Skeletal muscle satellite cell (primary cell): ENCODE measurements around the gene UROC1.

Source experiments
- H3K27me3 ChIP-seq: 2 replicates; pipeline ENCODE4 v1.7.0; 2013; ENCODE audit warnings: low read length; ENCODE audit not compliant: control insufficient read depth, insufficient read depth
- H3K36me3 ChIP-seq: 2 replicates; pipeline ENCODE4 v1.7.0; 2013; ENCODE audit warnings: mild to moderate bottlenecking, control low read depth, low read length; ENCODE audit not compliant: insufficient read depth
- H3K4me1 ChIP-seq: 2 replicates; pipeline ENCODE4 v1.7.0; 2013; ENCODE audit warnings: low read length; ENCODE audit not compliant: control insufficient read depth, insufficient read depth
- H3K4me2 ChIP-seq: 2 replicates; pipeline ENCODE4 v1.7.0; 2013; ENCODE audit warnings: mild to moderate bottlenecking, low read length
- H3K4me3 ChIP-seq: 2 replicates; pipeline ENCODE4 v1.7.0; 2013; ENCODE audit warnings: low read length
- H3K9ac ChIP-seq: 2 replicates; pipeline ENCODE4 v1.7.0; 2013; ENCODE audit warnings: mild to moderate bottlenecking, low read depth, low read length, moderate library complexity
- H3K9me3 ChIP-seq: replicated peaks from 2 replicates; pipeline ENCODE4 v1.7.0; 2013; ENCODE audit warnings: mild to moderate bottlenecking, control low read depth, low read length

Gene UROC1

DNA sequence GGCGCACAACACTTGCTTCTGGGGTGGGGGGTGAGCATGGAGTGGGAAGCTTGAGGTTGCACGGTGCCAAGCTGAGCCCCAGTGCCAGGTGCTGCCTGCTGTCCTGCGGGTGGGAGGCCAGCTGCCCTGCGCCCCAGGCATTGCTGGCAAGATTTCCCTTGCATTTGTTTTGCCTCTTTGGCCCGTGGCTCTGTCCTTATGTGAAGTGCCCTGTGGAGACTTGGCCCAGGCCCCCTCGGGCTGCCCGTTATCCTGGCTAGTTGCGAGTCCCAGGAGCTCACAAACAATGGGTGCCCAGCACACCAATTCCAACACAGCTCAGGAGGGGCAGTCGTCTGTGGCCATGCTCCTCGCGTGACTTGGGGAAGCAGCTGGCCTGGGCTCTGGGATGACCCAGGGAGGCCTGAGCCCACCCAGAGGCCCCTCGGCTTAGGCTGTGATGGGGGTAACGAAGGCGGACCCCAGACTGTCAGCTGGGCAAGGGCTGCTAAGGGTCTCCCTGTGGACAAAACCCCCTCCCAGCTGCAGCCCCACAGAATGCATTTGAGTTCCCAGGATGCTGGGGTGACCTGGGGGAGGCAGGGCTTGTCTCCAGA, 35.2 kb upstream of the UROC1 start:
- H3K27me3 ChIP-seq = peaks cover 68% of the 10 kb centered on the region
- no peak overlapping the region for H3K4me3 ChIP-seq
- H3K9me3 ChIP-seq = no peaks in the 10 kb centered on the region
- H3K36me3 ChIP-seq = no peaks in the 10 kb centered on the region
- no peaks in the 10 kb centered on the region for H3K4me1 ChIP-seq
- H3K9ac ChIP-seq = no peak overlapping the region
- no peak overlapping the region for H3K4me2 ChIP-seq

DNA sequence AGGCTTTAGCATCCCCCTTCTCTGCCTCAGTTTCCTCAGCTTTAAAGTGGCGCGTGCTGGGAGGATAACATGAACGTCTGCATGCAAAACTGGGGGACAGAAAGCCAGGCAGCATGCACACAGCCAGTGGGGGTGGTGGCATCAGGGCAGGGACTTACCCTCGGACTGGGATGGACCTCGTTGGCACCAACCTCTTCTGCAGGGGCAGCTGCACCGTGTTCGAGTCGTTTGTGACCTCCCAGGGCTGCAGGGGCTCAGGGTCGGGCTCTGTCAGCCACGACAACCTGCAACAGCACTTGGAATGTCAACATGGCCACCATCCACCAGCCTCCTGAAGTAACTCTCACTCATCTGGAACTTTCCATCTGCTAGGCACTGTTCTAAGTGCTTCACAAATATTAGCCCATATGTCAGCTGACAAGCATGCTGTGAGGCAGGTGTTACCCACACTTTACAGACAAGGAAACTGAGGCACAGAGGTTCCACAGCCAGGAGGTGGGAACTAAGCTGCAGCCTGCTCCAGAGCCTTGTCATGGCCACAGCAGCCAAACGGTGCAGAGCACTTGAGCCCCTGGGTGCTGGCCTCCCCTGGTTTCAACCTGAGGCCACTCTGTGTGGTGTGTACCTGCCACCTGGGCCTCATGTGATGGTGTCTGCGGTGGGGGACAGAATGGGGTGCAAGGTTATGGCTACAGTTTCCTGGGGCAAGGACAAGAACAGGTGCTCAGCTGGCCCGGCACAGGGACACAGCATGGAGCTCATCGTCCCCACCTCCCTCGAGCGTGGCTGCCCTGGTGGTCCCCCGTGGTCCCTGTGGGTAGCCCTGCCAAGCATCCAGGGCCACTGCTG, 34.5 kb upstream of the UROC1 start:
- no peak overlapping the region for H3K9ac ChIP-seq
- no peak overlapping the region for H3K4me2 ChIP-seq
- H3K36me3 ChIP-seq = no peaks in the 10 kb centered on the region
- H3K4me3 ChIP-seq = no peak overlapping the region
- peaks cover 75% of the 10 kb centered on the region for H3K27me3 ChIP-seq
- H3K9me3 ChIP-seq = no peaks in the 10 kb centered on the region
- no peaks in the 10 kb centered on the region for H3K4me1 ChIP-seq

DNA sequence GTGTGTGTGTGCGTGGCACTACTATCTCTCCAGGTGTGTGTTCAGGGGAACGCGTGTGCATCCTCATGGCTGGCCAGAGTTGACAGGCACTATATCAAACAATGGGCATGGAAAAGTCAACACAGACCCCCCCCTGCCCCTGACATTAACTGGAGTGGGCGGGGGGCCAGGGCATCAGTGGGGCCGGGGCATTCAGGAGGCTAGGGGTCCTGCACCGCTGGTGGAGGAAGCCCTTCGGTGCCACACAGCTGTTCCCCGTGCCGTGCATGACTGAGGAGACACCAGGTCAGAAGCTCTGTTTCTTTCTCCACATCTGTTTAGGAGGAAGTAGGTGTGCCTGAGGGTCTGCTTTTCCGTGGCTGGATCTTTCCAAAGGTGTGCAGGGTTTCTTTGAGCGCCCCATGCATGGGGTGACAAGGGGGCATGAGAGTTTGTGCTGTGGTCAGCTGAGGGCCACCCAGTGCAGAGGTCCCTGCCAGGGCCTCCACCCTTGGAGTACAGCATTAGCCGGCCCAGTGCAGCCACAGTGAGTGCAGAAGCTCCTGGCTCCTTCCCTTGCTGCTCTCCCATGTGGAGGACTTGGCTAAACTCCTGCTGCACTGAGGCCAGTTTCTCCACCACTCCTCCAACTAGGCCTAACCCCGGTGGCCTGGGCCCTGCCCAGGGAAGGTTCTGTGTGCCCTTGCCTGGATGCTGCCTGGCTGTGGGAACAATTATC, 33.7 kb upstream of the UROC1 start:
- Histone ChIP-seq H3K4me1 (no peaks in the 10 kb centered on the region), H3K4me2 (no peak overlapping the region), H3K27me3 (peaks cover 83% of the 10 kb centered on the region), H3K4me3 (no peak overlapping the region), H3K9ac (no peak overlapping the region), H3K9me3 (no peaks in the 10 kb centered on the region), H3K36me3 (no peaks in the 10 kb centered on the region)

DNA sequence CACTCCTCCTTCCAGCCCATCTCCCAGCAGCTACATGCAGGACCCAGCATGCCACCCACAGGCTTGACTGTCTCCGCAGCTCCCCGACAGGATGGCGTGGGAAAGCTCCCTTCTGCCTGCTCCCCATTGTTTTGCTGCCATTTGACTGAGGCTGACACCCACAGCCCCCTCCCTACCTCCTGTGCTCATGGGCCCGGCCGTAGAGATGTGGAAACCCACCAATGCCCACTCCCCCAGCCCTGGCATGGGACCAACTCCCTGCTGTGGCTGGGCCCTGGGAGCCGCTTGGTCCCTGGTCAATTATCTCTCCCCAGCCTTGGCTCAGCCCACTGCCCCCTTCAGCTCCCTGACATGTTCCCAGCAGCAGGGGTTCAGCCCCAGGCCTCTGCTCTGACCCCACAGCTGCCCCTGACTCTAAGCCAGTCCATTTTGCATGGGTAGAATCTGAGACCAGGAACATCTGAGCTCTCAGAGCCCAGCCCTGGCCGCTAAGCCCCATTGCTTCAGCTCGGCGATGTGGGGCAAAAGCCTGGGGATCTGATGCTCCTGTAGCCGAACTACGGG, 33.0 kb upstream of the UROC1 start:
- Histone ChIP-seq H3K9me3 (no peaks in the 10 kb centered on the region), H3K36me3 (no peaks in the 10 kb centered on the region), H3K4me3 (no peak overlapping the region), H3K4me1 (no peaks in the 10 kb centered on the region), H3K9ac (no peak overlapping the region), H3K4me2 (no peak overlapping the region), H3K27me3 (peaks cover 84% of the 10 kb centered on the region)

DNA sequence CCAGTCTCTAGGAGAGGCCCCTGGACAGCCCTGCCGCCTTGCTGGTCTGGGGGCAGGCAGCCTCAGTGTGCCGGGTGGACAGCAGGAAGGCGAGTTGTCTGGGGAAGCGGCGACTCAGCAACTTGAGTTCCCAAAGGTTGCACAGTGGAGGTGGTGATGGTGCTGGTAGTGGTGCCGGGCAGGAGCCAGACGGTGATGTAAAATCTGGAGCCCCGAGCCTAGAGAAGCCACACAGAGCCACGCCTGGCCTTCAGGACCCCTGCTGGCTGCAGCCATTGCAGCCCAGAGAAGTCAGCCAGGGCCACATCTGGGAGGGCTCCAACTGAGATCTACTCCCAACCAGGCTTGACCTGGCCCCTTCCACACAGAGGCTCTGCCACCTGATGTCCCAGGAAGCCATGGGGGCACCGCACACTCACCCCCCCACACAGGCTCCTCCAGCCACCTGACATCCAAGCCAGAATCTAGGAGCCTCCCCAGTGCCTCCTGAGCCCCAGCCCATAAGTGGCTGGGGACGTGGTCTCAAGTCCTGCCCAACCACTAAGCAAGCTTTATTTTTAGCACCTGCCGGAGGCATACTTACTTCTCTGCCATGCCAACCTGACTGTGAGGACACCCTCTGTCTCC, 32.4 kb upstream of the UROC1 start:
- Histone ChIP-seq H3K36me3 (no peaks in the 10 kb centered on the region), H3K4me3 (no peak overlapping the region), H3K27me3 (peaks cover 89% of the 10 kb centered on the region), H3K9me3 (no peaks in the 10 kb centered on the region), H3K9ac (no peak overlapping the region), H3K4me1 (no peaks in the 10 kb centered on the region), H3K4me2 (no peak overlapping the region)

GRCh38 chr3:126548556-126549466, 31.2 kb upstream of the UROC1 start:
- Histone ChIP-seq H3K4me1 (no peaks in the 10 kb centered on the region), H3K4me2 (no peak overlapping the region), H3K4me3 (no peak overlapping the region), H3K36me3 (no peaks in the 10 kb centered on the region), H3K9me3 (no peaks in the 10 kb centered on the region), H3K9ac (no peak overlapping the region), H3K27me3 (peaks cover 91% of the 10 kb centered on the region)

- Histone ChIP-seq H3K9me3 (no peaks in the 10 kb centered on the region), H3K9ac (no peak overlapping the region), H3K4me1 (no peaks in the 10 kb centered on the region), H3K36me3 (no peaks in the 10 kb centered on the region), H3K4me2 (no peak overlapping the region), H3K4me3 (no peak overlapping the region), H3K27me3 (peaks cover 90% of the 10 kb centered on the region)
These were observed 30.1 kb upstream of the UROC1 start for GRCh38 chr3:126547721-126548120.

DNA sequence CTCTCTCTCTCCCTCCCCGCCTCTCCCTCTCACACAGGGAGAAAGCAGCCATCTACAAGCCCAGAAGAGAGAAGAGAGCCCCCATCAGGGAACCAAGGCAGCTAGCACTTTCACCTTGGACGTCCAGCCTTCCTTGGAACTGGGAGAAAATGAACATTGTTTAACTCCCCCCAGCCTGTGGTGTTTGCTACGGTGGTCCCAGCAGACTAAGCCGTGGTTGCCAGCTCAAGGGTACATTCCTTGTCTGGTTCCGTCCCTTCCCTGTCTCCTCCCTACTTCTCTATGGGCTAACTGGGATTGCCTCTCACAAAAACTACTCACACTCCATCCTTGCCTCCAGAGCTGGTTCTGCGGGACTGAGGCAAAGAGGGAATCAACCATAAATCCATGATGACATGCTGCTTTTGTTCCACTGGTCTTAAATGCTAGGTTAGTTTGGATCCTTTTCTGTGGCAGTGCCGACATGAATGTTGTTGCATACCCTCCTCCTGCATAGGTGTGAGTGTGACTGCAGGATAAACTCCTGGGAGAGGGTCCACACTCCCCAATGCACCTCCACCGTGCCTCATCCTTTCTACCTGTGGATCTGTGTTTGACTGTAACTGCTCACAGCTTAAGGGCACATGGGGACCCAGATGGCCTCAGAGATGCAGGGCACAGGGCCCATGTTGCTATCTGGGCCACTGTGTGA, 29.1 kb upstream of the UROC1 start:
- Histone ChIP-seq H3K27me3 (peaks cover 90% of the 10 kb centered on the region), H3K4me2 (no peak overlapping the region), H3K9me3 (no peaks in the 10 kb centered on the region), H3K4me3 (no peak overlapping the region), H3K9ac (no peak overlapping the region), H3K4me1 (no peaks in the 10 kb centered on the region), H3K36me3 (no peaks in the 10 kb centered on the region)

DNA sequence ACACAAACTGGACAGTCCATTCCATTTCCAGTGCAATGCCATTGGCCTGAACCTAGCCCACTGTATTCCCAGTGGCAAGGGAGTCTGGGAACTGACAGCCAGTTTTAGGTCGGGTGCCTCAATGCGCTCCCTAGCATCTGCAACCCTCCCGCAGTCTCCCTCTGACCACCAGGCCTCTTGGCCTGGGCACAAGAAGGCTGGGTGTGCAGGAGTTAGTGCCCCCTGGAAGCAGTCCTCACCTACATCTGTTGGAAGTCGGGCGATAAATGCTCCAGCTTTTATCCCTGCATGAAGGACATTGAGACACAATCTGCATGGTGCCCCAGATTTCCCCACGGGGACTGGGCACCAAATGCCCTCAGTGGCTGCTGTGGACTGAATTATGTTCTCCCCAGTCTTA, 28.4 kb upstream of the UROC1 start:
- no peaks in the 10 kb centered on the region for H3K36me3 ChIP-seq
- H3K4me1 ChIP-seq = peaks cover 5% of the 10 kb centered on the region
- H3K4me3 ChIP-seq = no peak overlapping the region
- H3K9ac ChIP-seq = no peak overlapping the region
- no peaks in the 10 kb centered on the region for H3K9me3 ChIP-seq
- no peak overlapping the region for H3K4me2 ChIP-seq
- H3K27me3 ChIP-seq = peaks cover 89% of the 10 kb centered on the region

DNA sequence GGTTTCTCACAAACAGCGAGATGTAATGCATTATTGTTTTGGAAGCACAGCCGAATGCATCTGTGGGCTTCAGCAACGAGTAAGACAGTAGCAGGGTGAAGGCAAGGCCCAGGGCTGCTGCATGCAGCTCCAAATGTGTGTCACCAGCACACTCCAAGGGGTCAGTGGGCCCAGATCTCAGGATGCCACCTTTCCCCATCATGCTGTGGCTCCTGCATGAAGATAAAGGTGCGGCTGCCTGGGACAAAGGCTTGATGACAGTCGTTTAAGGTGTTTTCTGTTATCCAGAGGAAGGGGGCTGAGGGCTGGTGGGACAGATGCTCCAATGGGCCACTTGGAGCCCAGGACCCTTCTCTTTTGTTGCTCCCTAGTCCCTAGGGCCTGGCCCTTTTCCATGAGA, 28.0 kb upstream of the UROC1 start:
- H3K4me1 ChIP-seq = peaks cover 9% of the 10 kb centered on the region
- peaks cover 85% of the 10 kb centered on the region for H3K27me3 ChIP-seq
- no peaks in the 10 kb centered on the region for H3K9me3 ChIP-seq

More for the DNA sequence above, 28.0 kb upstream of the UROC1 start:
- H3K4me3 ChIP-seq = no peak overlapping the region
- H3K36me3 ChIP-seq = no peaks in the 10 kb centered on the region
- no peak overlapping the region for H3K9ac ChIP-seq
- no peak overlapping the region for H3K4me2 ChIP-seq
